ENCODE results near the gene LRMDA.
A peak's percentile ranks its signal among the peaks of the same experiment; 100 is the strongest.

The LRMDA gene

GRCh38 chr10:75449382-75450074, 18.1 kb downstream of the LRMDA start:
- no peak for DNase-seq

- no peak for DNase-seq
These were observed 18.6 kb downstream of the LRMDA start for GRCh38 chr10:75450075-75450445.

- DNase-seq, result no peak
These were observed 19.5 kb downstream of the LRMDA start for GRCh38 chr10:75450644-75451640.

- no peak for DNase-seq
These were observed 20.4 kb downstream of the LRMDA start for GRCh38 chr10:75451831-75452230.

GRCh38 chr10:75452997-75453396, 21.6 kb downstream of the LRMDA start:
- no peak for DNase-seq

GRCh38 chr10:75456122-75456521, 24.7 kb downstream of the LRMDA start:
- DNase-seq, result no peak

GRCh38 chr10:75460059-75460458, 28.6 kb downstream of the LRMDA start:
- no peak for DNase-seq

GRCh38 chr10:75461672-75462649, 30.5 kb downstream of the LRMDA start:
- DNase-seq, result no peak

- no peak for DNase-seq
These were observed 31.4 kb downstream of the LRMDA start for GRCh38 chr10:75462865-75463264.

GRCh38 chr10:75464478-75465449, 33.3 kb downstream of the LRMDA start:
- DNase-seq, result no peak

- DNase-seq, result no peak
These were observed 34.0 kb downstream of the LRMDA start for GRCh38 chr10:75465450-75465827.

GRCh38 chr10:75466001-75466400, 34.6 kb downstream of the LRMDA start:
- DNase-seq, result no peak

GRCh38 chr10:75466886-75467285, 35.5 kb downstream of the LRMDA start:
- DNase-seq, result no peak

- DNase-seq, result no peak
These were observed 37.2 kb downstream of the LRMDA start for GRCh38 chr10:75468612-75469005.

GRCh38 chr10:75469006-75469616, 37.7 kb downstream of the LRMDA start:
- DNase-seq, result peak; percentile 17

GRCh38 chr10:75470901-75471300, 39.5 kb downstream of the LRMDA start:
- no peak for DNase-seq

GRCh38 chr10:75472685-75473084, 41.3 kb downstream of the LRMDA start:
- DNase-seq, result no peak

GRCh38 chr10:75474106-75474505, 42.7 kb downstream of the LRMDA start:
- DNase-seq, result no peak

GRCh38 chr10:75475460-75476182, 44.2 kb downstream of the LRMDA start:
- no peak for DNase-seq

- DNase-seq, result no peak
These were observed 45.1 kb downstream of the LRMDA start for GRCh38 chr10:75476569-75476968.

- DNase-seq, result no peak
These were observed 45.6 kb downstream of the LRMDA start for GRCh38 chr10:75476985-75477384.

All from NK-92 treated with Interleukin-12 subunit alpha and Interleukin-12 subunit beta, amount 100 ng/mL, for 24 hours (cell line).